GM21515 (cell line): Measurements from ENCODE around the gene COBL.

Experiments
- ATAC-seq: cut with Tn5 transposase; IDR thresholded peaks from one replicate; pipeline ENCODE4 v1.9.1; 2021; ENCODE audit not compliant: unreplicated experiment

Gene COBL

GRCh38 chr7:51082940-51083533 is 233.6 kb downstream of the COBL start:
- ATAC-seq = no peak

GRCh38 chr7:51082096-51082840 is 234.3 kb downstream of the COBL start:
- no peak for ATAC-seq

- no peak for ATAC-seq
These were observed 235.2 kb downstream of the COBL start for GRCh38 chr7:51081270-51081890.

GRCh38 chr7:51080622-51081269 is 235.9 kb downstream of the COBL start:
- ATAC-seq = no peak

GRCh38 chr7:51080216-51080615 is 236.4 kb downstream of the COBL start:
- no peak for ATAC-seq

- ATAC-seq = no peak
These were observed 237.1 kb downstream of the COBL start for GRCh38 chr7:51079494-51079893.

GRCh38 chr7:51078653-51079052 is 238.0 kb downstream of the COBL start:
- ATAC-seq = no peak

GRCh38 chr7:51077987-51078370 is 238.6 kb downstream of the COBL start:
- ATAC-seq = no peak

GRCh38 chr7:51077316-51077986 is 239.2 kb downstream of the COBL start:
- ATAC-seq = no peak

GRCh38 chr7:51075681-51076580 is 240.7 kb downstream of the COBL start:
- ATAC-seq = no peak

- ATAC-seq = no peak
These were observed 243.4 kb downstream of the COBL start for GRCh38 chr7:51073171-51073570.

- no peak for ATAC-seq
These were observed 244.3 kb downstream of the COBL start for GRCh38 chr7:51072281-51072680.

GRCh38 chr7:51071427-51071826 is 245.2 kb downstream of the COBL start:
- ATAC-seq = no peak

GRCh38 chr7:51070151-51070550 is 246.5 kb downstream of the COBL start:
- ATAC-seq = no peak

GRCh38 chr7:51069411-51070083 is 247.1 kb downstream of the COBL start:
- ATAC-seq = no peak

GRCh38 chr7:51068401-51068800 is 248.2 kb downstream of the COBL start:
- ATAC-seq = no peak

- ATAC-seq = no peak
These were observed 248.9 kb downstream of the COBL start for GRCh38 chr7:51067757-51068156.

GRCh38 chr7:51067258-51067657 is 249.4 kb downstream of the COBL start:
- ATAC-seq = no peak

GRCh38 chr7:51066405-51066882 is 250.2 kb downstream of the COBL start:
- ATAC-seq = no peak

- ATAC-seq = no peak
These were observed 250.8 kb downstream of the COBL start for GRCh38 chr7:51065766-51066165.
